GM12878 (cell line): Measurements from ENCODE around the gene VRTN. TPM values are rescaled to one million over a fixed set of nuclear protein-coding genes. Genes with fewer than 3 reads are reported as not detected.

Source experiments
- ATAC-seq: fragments of 200-7000 bp; cut with Tn5 transposase; 3 replicates; pipeline ENCODE4 v1.9.1; 2020; ENCODE audit warnings: mild to moderate bottlenecking, moderate library complexity
- BruUV-seq: library from RNA; stranded (reverse); fragments of 400-500 nt; replicated peaks from 2 replicates; lab custom pipeline; 2021; lab: Mats Ljungman, UMichigan
- CTCF ChIA-PET: fragments of 300-600 bp; sonication (Branson Sonifier 250); formaldehyde crosslinking; extraction: SDS; loops from one replicate; lab custom pipeline; 2021; ENCODE audit warnings: inconsistent platforms; lab: Yijun Ruan, JAX
- POLR2A ChIA-PET: fragments of 350-600 bp; formaldehyde crosslinking; extraction: SDS; loops from one replicate; lab custom pipeline; 2021; ENCODE audit warnings: inconsistent platforms; lab: Charles Lee
- RAD21 ChIA-PET: fragments of 300-600 bp; sonication (Branson Sonifier 250); formaldehyde crosslinking; loops from one replicate; lab custom pipeline; 2023; ENCODE audit warnings: antibody characterized with exemption; ENCODE audit not compliant: unreplicated experiment; lab: Charles Lee
- SMC1A ChIA-PET: fragments of 300-600 bp; sonication (Branson Sonifier 250); formaldehyde crosslinking; loops from one replicate; lab custom pipeline; 2023; ENCODE audit not compliant: unreplicated experiment, uncharacterized antibody; lab: Charles Lee
- DNase-seq: peaks from one replicate; pipeline ENCODE4 v3.0.0-alpha.2; 2011; ENCODE audit warnings: low read depth, low spot score
- FAIRE-seq: peaks from 3 replicates; lab custom pipeline; 2011; peaks lifted over from hg19 to GRCh38; lab: Jason Lieb, UNC
- H2AFZ ChIP-seq: 2 replicates; pipeline ENCODE4 v1.6.0; 2011; ENCODE audit warnings: low read depth, low read length, control low read depth; ENCODE audit not compliant: control insufficient read depth
- H3K27ac ChIP-seq: 2 replicates; pipeline ENCODE4 v1.5.1; 2011; ENCODE audit warnings: control low read depth; ENCODE audit not compliant: control insufficient read depth, insufficient read depth
- H3K27me3 ChIP-seq, 2 experiments: replicated peaks in 1 of 2; 2 replicates each; pipeline versions ENCODE4 v1.6.0 to v1.6.1; 2011; ENCODE audit warnings: low read length in 1 of 2; ENCODE audit not compliant: control insufficient read depth in 2 of 2, insufficient read depth in 2 of 2
- H3K36me3 ChIP-seq, 2 experiments: 2 replicates each; pipeline ENCODE4 v1.5.1; 2011; ENCODE audit warnings: low read length in 1 of 2; ENCODE audit not compliant: control insufficient read depth in 2 of 2, insufficient read depth in 2 of 2
- H3K4me1 ChIP-seq: 2 replicates; pipeline ENCODE4 v1.6.1; 2011; ENCODE audit warnings: mild to moderate bottlenecking, low read length, moderate library complexity, mixed read lengths; ENCODE audit not compliant: control insufficient read depth, insufficient read depth
- H3K4me2 ChIP-seq: 2 replicates; pipeline ENCODE4 v1.6.0; 2011; ENCODE audit warnings: control low read depth; ENCODE audit not compliant: control insufficient read depth, insufficient read depth
- H3K4me3 ChIP-seq: fragments of 200-600 bp; sonication (generic); 2 replicates; pipeline ENCODE4 v1.5.1; 2016
- H3K79me2 ChIP-seq: 2 replicates; pipeline ENCODE4 v1.6.0; 2011; ENCODE audit warnings: low read length; ENCODE audit not compliant: control insufficient read depth, insufficient read depth
- H3K9ac ChIP-seq: 2 replicates; pipeline ENCODE4 v1.8.0; 2011; ENCODE audit warnings: low read length, control low read depth, mixed read lengths; ENCODE audit not compliant: control insufficient read depth, insufficient read depth
- H3K9me3 ChIP-seq: replicated peaks from 3 replicates; pipeline ENCODE4 v1.5.1; 2011; ENCODE audit warnings: mild to moderate bottlenecking, low read length; ENCODE audit not compliant: control insufficient read depth, insufficient read depth
- H4K20me1 ChIP-seq: 2 replicates; pipeline ENCODE4 v1.6.0; 2011; ENCODE audit not compliant: control insufficient read depth, insufficient read depth
- ATF3 ChIP-seq: IDR thresholded peaks from 2 replicates; pipeline ENCODE4 v1.6.1; 2011; ENCODE audit warnings: low read depth, mild to moderate bottlenecking, low read length, moderate library complexity, borderline replicate concordance; ENCODE audit errors: extremely low read depth
- BMI1 ChIP-seq: fragments of 450-650 bp; IDR thresholded peaks from 2 replicates; pipeline ENCODE4 v1.6.1; 2016; ENCODE audit warnings: mild to moderate bottlenecking, moderate library complexity, borderline replicate concordance
- NFIC ChIP-seq: IDR thresholded peaks from 2 replicates; pipeline ENCODE4 v1.6.1; 2012; ENCODE audit warnings: low read depth, mild to moderate bottlenecking, inconsistent platforms, low read length, moderate library complexity
- RBBP5 ChIP-seq: fragments of 200-600 bp; sonication (generic); conservative IDR thresholded peaks from 2 replicates; pipeline ENCODE4 v1.6.1; 2016
- RELA ChIP-seq: fragments of 450-650 bp; IDR thresholded peaks from 2 replicates; pipeline ENCODE4 v1.8.0; 2014; ENCODE audit warnings: borderline replicate concordance; ENCODE audit not compliant: partially characterized antibody
- SP1 ChIP-seq: IDR thresholded peaks from one replicate; pipeline ENCODE4 v1.6.1; 2011; ENCODE audit warnings: low read depth, low read length
- ZNF274 ChIP-seq: IDR thresholded peaks from one replicate; pipeline ENCODE4 v1.8.0; 2011; ENCODE audit not compliant: insufficient read length, insufficient read depth
- WGBS: methylation state at CpG from one replicate; pipeline ENCODE4 v1.1.6; 2016; ENCODE audit warnings: low lambda C conversion rate; ENCODE audit not compliant: insufficient replicate concordance, insufficient coverage; ENCODE audit errors: missing lambda C conversion rate; 5-methylcytosine and 5-hydroxymethylcytosine counted together
- in situ Hi-C: fragments of 300-500 bp; cut with MboI; formaldehyde crosslinking; loops from 9 replicates; pipeline ENCODE4 v1.14.3; 2018; ENCODE audit warnings: mixed read lengths
- intact Hi-C: fragments of 100-400 bp; cut with micrococcal nuclease; formaldehyde crosslinking; loops from one replicate; pipeline ENCODE4 v1.14.2; 2022; ENCODE audit not compliant: unreplicated experiment
- polyA plus RNA-seq, 11 experiments: library from polyadenylated mRNA; depleted of rRNA in 4 of 11; unstranded in 6 of 11; stranded (reverse) in 5 of 11; fragments of >200 nt; fragmentation: Nextera tagmentation in 4 of 11; fragmentation: Illumina TruSeq in 1 of 11; extraction: Ambion mirVana in 4 of 11; extraction: Trizol in 1 of 11; gene quantifications; 1 replicate in 1 of 11; 2 replicates in 10 of 11; pipeline versions ENCODE4 v1.2.1 to v1.2.3, GENCODE V29; 2011 to 2016; ENCODE audit warnings: inconsistent platforms in 2 of 11, missing spikeins in 2 of 11, low read depth in 1 of 11
- total RNA-seq, 4 experiments: library from RNA; depleted of rRNA in 3 of 4; stranded (reverse); fragments of >200 nt in 3 of 4; fragmentation: Illumina TruSeq in 1 of 4; extraction: Trizol in 1 of 4; gene quantifications; 2 replicates each; pipeline versions ENCODE4 v1.2.1 to v1.2.3, GENCODE V29; 2013 to 2021
- TF ChIP-seq, protein P1 (sequence below): fragments of 450-650 bp; IDR thresholded peaks from 2 replicates; pipeline ENCODE4 v1.6.1; 2016; ENCODE audit warnings: mild to moderate bottlenecking
- TF ChIP-seq, protein P2 (sequence below): IDR thresholded peaks from 2 replicates; pipeline ENCODE4 v1.6.1; 2012; ENCODE audit warnings: low read depth, low read length, improper control_type of control experiment
- TF ChIP-seq, protein P3 (sequence below): fragments of 450-650 bp; IDR thresholded peaks from 2 replicates; pipeline ENCODE4 v1.6.1; 2018; ENCODE audit warnings: borderline replicate concordance, mild to moderate bottlenecking; ENCODE audit not compliant: partially characterized antibody

Gene VRTN
- total and polyA plus RNA-seq, 10 of the 15 experiments (the other 5 are each of a cell fraction or from before 2014, with no cell fraction given): 0.31 TPM; not detected in 9

DNA sequence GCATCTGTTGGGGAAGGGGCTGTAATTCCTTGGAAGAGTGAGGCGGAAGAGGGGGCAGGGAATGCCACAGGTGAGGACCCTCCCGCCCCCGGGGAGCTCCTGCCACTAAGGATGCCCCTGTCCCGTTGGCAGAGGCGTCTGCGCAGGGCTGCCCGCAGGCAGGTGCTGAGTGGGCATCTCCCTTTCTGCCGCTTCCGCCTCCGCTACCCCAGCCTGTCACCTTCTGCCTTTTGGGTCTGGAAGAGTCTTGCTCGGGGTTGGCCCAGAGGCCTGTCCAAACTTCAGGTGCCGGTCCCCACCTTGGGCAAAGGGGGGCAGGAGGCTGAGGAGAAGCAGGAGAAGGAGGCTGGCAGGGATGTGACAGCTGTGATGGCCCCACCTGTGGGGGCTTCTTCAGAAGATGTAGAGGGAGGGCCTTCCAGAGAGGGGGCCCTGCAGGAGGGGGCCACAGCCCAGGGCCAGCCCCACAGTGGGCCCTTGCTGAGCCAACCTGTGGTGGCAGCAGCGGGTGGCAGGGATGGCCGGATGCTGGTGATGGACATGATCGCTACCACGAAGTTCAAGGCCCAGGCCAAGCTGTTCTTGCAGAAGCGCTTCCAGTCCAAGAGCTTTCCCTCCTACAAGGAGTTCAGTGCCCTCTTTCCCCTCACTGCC lies 10.0 kb downstream of the VRTN start:
- in situ Hi-C loops (no loop called here), intact Hi-C loops (no loop called here)

More for the DNA sequence above, 10.0 kb downstream of the VRTN start:
- FAIRE-seq (no peak), ATAC-seq (no peak), DNase-seq (no peak)
- no peaks in the 10 kb centered on the region for H3K9me3 ChIP-seq
- ChIA-PET RAD21 (interaction anchor here (2.0 kb wide), 1 partner anchor 12 kb away, joined by 4 read pairs; no protein-coding TSS in a partner anchor), CTCF (no interaction called here), POLR2A (interaction anchor here (0.6 kb wide), 1 partner anchor 18 kb away, joined by 9 read pairs; no protein-coding TSS in a partner anchor), SMC1A (no interaction called here)
- no peak overlapping the region for H3K27ac ChIP-seq
- TF ChIP-seq NFIC: no peak
- TF ChIP-seq RELA: no peak
- TF ChIP-seq BMI1: no peak
- no peak for TF ChIP-seq ZNF274
- TF ChIP-seq, protein P1, sequence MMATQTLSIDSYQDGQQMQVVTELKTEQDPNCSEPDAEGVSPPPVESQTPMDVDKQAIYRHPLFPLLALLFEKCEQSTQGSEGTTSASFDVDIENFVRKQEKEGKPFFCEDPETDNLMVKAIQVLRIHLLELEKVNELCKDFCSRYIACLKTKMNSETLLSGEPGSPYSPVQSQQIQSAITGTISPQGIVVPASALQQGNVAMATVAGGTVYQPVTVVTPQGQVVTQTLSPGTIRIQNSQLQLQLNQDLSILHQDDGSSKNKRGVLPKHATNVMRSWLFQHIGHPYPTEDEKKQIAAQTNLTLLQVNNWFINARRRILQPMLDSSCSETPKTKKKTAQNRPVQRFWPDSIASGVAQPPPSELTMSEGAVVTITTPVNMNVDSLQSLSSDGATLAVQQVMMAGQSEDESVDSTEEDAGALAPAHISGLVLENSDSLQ: no peak
- no peak for TF ChIP-seq RBBP5
- TF ChIP-seq ATF3: no peak
- TF ChIP-seq SP1: no peak
- TF ChIP-seq, protein P2, sequence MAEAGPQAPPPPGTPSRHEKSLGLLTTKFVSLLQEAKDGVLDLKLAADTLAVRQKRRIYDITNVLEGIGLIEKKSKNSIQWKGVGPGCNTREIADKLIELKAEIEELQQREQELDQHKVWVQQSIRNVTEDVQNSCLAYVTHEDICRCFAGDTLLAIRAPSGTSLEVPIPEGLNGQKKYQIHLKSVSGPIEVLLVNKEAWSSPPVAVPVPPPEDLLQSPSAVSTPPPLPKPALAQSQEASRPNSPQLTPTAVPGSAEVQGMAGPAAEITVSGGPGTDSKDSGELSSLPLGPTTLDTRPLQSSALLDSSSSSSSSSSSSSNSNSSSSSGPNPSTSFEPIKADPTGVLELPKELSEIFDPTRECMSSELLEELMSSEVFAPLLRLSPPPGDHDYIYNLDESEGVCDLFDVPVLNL: no peak
- TF ChIP-seq, protein P3, sequence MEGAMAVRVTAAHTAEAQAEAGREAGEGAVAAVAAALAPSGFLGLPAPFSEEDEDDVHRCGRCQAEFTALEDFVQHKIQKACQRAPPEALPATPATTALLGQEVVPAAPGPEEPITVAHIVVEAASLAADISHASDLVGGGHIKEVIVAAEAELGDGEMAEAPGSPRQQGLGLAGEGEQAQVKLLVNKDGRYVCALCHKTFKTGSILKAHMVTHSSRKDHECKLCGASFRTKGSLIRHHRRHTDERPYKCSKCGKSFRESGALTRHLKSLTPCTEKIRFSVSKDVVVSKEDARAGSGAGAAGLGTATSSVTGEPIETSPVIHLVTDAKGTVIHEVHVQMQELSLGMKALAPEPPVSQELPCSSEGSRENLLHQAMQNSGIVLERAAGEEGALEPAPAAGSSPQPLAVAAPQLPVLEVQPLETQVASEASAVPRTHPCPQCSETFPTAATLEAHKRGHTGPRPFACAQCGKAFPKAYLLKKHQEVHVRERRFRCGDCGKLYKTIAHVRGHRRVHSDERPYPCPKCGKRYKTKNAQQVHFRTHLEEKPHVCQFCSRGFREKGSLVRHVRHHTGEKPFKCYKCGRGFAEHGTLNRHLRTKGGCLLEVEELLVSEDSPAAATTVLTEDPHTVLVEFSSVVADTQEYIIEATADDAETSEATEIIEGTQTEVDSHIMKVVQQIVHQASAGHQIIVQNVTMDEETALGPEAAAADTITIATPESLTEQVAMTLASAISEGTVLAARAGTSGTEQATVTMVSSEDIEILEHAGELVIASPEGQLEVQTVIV: no peak
- H3K36me3 ChIP-seq: no peaks in the 10 kb centered on the region
- H3K4me2 ChIP-seq: no peak overlapping the region
- BruUV-seq: no TSS peak
- H3K4me3 ChIP-seq: no peak overlapping the region
- H2AFZ ChIP-seq: no peak overlapping the region
- WGBS: 53% methylated on average over 17 of the region's 17 CpGs
- peaks cover 0 to 2% of the 10 kb centered on the region in 2 experiments; a peak in 1 of 4 replicates for H3K27me3 ChIP-seq
- H3K4me1 ChIP-seq: no peaks in the 10 kb centered on the region
- no peak overlapping the region for H3K9ac ChIP-seq
- H3K79me2 ChIP-seq: no peaks in the 10 kb centered on the region
- no peaks in the 10 kb centered on the region for H4K20me1 ChIP-seq
